HG03457 (cell line): Measurements from ENCODE around the gene PEX16.

ENCODE experiments used
- ATAC-seq: cut with Tn5 transposase; IDR thresholded peaks from one replicate; pipeline ENCODE4 v1.9.1; 2021; ENCODE audit warnings: moderate number of reproducible peaks; ENCODE audit not compliant: unreplicated experiment

Gene PEX16

DNA sequence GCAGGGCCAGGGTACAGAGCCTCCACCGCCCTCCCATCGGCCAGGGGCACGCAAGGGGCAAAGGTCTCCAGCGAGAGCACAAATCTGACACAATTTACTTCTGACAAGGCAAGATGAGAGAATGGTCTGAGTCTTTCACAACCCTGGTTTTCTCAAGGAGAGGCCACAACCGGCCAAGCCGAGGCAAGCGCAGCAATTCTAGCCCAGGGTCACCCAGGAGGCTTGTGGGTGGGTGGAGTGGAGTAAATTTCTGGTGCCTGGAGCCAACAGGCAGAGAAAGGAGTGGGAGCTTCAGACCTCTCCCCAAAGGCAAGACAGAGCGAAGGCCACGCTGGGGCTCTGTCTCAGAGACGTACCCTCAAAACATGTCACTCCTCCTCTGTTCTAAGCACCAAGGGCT lies 14.1 kb upstream of the PEX16 start:
- ATAC-seq, result no peak

DNA sequence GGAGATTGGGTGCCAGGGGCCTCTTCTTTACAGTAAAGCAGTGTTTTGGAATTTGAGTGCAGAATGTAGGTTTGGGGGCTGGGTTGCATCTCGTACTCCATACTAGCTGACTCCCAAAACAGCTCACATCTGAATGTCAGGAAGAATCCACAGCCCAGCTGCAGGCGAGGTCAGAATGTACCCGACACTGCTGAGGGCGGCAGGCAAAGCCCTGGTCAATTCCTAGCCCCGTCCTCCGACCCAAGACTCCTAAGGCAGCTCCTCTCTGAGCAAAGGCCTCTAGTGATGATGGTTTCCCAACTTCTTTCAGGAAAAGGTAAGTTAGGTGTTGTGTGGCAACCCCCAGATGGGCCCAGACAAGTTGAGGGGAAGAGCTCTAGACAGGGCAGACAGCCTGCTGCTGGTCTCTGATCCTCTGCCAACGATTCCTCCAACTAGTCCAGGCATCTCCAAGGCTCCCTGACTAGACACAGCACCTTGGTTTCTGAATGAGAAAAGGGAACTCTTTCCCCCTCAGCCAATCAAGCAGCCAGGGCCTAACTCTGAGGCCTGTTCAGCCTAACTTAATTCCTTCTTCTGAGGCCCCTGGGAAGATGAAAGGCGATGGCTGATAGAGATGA lies 13.4 kb upstream of the PEX16 start:
- ATAC-seq, result no peak

DNA sequence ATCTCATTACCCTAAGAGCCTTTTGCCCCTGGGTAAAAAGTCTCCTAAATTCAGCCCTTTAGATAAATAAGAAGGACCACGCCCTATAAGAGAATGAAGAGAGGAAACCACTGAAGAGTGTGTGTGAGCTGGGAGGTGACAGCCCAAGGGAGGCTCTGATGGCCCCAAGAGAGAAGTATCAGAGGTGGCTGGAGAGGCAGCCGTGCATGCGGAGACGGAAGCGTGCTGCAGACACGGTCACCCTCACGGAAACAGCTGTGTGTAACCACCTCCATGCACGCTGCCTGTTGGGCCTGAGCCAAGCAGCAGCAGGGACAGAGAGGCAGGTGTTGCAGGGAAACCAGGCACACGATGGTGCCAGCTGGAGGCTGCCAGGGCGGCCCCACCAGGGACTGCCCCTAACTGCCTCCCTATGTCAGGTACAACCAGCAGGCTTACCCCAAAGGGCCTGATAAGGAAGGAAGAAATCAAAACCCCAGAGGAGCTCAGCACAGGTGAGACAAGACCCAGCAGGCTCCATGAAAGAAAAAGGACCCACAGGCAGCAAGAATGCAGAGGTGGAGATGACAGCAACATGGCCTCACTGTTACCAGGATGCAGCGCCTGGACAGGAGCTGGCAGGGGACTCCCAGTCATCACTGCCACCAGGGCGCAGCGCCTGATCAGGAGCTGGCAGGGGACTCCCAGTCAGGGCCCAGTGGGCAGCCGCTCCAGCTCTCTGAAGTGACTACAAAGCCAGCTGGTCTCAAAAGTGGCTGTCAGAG lies 12.5 kb upstream of the PEX16 start:
- ATAC-seq, result peak; percentile 79

DNA sequence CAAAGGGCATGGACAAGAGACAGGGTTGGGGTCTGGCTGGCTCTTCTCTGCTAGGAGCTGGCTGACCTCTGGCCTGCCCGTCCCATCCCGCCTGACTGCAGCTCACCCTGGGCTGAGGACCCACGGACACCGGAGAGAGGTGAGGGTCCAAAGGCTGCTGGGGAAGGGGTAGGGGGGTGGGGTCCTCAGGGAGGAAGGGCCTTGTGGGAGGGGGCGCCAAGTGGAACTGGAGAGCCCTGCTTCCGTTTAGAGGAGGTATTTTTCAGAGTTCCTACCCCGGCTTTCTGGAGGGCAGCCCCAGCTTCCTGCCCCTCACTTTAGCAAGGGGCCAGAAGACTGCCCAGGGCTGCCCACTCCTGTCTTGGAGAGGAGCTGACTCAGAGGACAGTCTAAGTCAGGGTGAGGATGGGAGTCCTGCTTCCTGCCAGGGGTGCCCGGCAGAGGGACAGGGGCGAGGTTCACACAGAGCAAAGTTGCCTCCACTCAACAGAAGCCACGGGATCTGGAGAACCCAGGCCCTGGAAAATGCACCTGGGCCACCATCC lies 11.9 kb upstream of the PEX16 start:
- ATAC-seq, result peak; percentile 21

DNA sequence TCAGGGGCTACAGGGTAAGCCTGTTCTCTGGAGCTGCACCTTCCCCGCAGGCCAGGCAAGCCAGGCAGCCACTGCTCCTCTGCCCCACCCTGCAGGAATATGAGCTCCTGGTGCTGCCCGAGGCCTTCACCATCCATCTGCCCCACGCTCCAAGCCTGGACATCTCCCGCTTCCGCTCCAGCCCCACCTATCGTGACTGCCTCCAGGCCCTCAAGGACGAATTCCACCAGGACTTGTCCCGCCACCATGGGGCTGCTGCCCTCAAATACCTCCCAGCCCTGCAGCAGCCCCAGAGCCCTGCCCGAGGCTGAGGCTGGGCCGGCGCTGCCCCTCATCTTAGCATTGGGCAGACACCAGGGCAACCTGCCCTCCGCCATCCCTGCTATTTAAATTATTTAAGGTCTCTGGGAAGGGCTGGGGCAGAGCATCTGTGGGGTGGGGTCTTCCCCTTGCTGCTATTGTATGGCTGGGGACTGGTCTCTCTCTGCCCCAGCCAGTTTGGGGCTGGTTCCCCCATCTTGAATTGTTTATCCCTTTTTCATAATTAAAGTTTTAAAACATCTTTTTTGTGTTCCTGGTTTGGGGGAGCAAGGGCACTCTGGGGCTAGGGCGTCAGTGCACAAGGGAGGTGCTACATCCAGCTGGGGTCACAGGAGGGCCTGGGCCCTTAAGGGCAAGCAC lies 11.0 kb upstream of the PEX16 start:
- no peak for ATAC-seq

DNA sequence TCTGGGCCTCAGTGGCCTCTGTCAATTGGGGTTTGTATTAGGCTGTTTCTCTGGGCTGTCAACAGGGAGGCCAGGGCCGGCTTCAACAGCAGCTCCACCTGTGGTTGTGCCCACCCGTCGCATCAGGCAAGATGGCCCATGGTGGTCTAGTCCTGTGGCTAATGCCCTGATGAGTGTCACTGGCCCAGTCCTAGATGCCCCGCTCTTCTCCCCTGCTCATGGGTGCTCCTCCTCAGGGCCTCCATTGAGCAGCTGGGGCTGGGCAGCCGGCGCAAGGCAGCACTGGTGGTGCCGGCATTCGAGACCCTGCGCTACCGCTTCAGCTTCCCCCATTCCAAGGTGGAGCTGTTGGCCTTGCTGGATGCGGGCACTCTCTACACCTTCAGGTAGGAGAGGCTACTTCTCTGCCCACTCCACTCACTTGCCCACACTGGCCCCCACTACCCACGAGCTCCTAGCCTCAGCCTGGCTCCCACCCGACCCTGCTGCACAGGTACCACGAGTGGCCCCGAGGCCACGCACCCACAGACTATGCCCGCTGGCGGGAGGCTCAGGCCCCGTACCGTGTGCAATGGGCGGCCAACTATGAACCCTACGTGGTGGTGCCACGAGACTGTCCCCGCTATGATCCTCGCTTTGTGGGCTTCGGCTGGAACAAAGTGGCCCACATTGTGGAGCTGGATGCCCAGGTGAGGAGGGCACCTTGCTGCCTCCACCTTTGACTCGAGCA lies 10.2 kb upstream of the PEX16 start:
- no peak for ATAC-seq

DNA sequence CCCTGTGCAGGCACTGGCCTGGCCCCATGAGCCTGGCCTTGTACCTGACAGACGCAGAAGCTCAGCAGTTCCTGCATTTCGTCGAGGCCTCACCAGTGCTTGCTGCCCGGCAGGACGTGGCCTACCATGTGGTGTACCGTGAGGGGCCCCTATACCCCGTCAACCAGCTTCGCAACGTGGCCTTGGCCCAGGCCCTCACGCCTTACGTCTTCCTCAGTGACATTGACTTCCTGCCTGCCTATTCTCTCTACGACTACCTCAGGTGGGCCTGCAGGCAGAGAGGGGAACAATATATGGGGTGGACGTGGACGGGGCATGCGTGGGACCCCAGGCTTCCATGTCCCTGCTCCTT lies 9.6 kb upstream of the PEX16 start:
- ATAC-seq, result no peak

GRCh38 chr11:45926536-45927331 lies 9.1 kb upstream of the PEX16 start:
- ATAC-seq, result no peak

GRCh38 chr11:45926001-45926401 lies 8.3 kb upstream of the PEX16 start:
- no peak for ATAC-seq

DNA sequence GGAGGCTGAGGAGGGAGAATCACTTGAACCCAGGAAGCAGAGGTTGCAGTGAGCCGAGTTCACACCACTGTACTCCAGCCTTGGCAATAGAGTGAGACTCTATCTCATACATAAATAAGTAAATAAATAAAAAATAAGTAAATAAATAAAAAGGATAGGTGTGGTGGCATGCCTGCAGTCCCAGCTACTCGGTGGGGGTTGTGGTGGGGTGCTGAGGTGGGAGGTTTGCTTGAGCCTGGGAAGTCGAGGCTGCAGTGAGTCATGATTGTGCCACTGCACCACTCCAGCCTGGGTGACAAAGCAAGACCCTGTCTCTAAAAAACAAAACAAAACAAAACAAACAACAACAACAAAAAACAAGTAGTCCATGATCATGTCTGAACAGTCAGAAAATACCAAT lies 7.9 kb upstream of the PEX16 start:
- ATAC-seq, result no peak

DNA sequence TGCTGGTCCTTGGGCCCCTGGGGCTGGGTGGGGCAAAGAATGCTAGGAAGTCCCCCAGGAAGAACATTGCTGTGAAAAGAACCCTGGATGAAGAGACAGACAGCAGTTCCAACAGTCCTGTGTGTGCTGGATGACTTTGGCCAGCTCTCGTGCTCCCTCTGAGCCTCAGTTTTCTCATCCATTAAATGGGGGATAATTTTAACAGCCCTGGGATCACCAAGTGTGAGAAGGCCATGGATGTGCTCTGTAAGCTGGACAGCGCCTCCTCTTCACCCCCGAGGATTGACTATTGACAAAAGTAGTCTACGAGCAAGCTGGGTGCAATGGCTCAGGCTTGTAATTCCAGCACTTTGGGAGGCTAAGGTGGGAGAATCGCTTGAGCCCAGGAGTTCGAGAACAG lies 7.2 kb upstream of the PEX16 start:
- no peak for ATAC-seq

DNA sequence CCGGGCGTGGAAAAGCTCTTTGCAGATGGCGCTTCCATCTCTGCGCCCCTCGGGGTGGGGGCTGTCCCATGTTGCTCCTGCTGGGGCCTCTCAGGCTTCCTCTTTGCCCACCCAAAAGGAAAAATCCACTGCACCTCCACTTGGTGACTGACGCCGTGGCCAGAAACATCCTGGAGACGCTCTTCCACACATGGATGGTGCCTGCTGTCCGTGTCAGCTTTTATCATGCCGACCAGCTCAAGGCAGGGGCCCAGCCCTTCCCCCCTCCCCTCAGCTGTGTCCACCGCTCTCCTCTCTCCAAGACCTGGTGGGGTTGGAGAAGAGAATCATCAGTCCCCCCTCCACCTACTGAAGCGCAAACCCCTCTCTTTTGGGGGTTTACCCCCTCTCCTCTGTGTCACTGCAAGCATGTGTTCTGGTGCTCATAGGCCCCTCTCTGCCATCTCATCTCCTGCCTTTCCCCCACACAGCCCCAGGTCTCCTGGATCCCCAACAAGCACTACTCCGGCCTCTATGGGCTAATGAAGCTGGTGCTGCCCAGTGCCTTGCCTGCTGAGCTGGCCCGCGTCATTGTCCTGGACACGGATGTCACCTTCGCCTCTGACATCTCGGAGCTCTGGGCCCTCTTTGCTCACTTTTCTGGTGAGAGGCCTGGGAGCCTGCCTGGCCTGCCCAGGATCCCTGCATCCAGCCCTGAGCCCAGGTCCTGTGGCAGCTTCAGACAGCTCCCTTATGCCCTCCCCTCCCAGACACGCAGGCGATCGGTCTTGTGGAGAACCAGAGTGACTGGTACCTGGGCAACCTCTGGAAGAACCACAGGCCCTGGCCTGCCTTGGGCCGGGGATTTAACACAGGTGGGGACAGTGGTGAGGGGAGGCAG lies 6.6 kb upstream of the PEX16 start:
- no peak for ATAC-seq

DNA sequence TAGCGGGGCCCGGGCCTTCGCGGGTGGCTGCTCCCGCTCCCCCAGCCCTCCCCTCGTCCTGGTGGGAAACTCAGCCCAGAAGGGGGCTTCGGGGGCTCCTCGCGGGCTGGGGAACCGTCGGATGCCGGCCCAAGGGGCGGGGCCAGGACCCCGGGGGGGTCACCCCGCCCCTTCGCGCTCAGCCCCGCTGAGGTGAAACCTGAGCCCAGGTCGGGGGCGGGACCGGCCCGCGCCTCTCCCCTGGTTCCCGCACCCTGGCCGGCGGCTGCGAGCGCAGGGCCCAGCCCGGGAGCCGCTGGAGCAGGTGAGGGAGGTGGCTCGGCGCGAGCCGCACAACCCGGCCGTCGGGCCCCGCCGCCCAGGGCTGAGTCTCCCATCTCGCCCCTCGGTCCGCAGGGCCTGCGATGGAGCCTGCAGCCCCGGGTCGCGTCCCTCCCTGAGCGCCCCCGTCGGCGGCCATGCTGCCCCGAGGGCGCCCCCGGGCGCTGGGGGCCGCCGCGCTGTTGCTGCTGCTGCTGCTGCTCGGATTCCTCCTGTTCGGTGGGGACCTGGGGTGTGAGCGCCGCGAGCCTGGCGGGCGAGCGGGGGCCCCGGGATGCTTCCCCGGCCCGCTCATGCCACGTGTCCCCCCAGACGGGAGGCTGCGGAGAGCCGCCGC lies 4.9 kb upstream of the PEX16 start, which contains the start of gene LARGE2:
TSS of gene LARGE2 (plus strand) at position 232 of the 658 bp plus-strand sequence. CDS start at position 459, 227 bp downstream.
- no peak for ATAC-seq

DNA sequence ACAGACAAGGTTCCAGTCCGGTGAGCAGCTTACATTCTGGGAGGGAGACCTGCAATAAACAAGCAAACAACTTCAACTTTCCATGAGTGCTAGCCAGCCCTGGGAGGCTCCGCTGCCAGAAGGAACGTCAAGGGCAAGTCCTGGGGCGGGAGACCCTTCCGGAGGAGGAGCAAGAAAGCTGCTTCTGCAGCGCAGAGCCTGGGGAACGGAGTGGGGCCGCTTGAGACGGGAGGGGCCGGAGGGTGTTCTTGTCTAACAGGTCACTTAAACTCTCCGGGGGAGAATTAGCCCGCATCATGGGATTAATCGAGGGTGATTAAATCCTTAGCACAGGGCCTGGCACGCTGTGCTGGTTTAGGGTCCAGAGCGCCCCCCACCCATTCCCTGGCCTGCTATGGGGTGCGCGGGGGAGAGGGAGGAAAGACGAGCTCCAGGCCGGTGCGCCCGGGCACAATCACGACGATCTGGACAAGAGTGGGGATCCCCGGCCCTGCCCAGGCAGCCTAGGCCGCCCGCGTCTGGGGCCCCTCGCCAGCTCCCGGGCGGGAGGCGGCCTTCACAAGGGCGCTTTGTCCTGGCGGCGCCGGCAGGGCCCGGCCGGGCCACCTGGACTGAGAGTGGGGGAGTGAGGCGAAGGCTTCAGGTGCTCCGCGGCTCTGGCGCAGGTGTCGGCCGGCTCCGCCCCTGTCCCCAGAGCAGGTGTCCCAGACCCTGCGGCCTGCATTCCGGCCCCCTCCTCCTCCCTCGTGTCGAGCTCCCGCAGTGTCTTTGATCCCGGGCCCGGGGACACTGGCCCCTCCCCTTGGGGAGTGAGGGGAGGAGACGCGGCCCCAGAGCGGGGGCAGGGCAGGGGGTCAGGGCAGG lies 4.1 kb upstream of the PEX16 start:
- no peak for ATAC-seq

DNA sequence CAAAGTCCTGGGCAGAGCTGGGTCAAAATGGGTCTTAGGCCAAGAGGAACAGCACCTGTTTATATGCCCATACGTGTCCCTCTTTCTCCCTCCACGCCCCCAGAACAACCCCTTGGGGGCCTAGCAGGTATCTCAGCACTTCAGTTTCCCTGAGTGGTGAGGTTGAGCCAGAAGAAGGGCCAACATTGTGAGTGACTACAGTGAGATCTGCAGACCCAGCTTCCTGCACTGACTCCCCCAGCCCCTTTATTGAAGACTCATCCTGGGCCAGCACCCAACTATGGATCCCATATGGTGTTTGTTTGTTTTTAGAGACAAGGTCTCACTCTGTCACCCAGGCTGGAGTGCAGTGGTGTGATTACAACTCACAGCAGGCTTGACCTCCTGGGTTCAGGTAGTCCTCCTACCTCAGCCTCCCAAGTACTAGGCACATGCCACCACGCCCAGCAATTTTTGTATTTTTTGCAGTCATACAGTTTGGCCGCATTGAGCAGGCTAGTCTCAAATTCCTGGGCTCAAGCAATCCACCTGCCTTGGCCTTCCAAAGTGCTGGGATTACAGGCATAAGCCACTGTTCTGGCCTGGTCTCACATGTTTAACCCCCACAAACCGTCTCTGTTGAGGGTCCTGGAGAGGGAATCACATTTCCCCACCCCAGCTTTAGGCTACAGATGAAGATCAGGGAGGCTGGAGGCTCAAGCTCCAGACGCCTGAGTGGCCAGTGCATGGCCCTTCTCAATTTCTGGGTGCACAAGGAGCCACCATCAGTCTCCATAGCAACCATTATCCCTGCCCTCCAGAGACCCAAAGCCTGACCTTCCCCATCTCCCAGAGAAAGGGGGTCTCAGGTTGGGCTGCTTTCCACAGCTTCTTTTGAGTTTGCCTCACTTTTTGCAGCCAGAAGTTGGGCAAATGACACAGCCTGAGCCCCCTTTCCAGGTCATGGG lies 3.1 kb upstream of the PEX16 start:
- ATAC-seq, result no peak

- ATAC-seq, result no peak
Observed at GRCh38 chr11:45919806-45920530, 2.3 kb upstream of the PEX16 start.
